GM11168 (cell line): ENCODE measurements around the gene DOCK3.
"Not testable (repeated sequence)": the region's sequence is repeated elsewhere in the genome, so short reads cannot be mapped to it uniquely, and the experiment has no call there.

ENCODE experiments used
- in situ Hi-C: fragments of 300-500 bp; cut with MboI; formaldehyde crosslinking; loops from one replicate; pipeline ENCODE4 v1.12.0; 2022; ENCODE audit warnings: low sequenced_read_pairs; ENCODE audit not compliant: unreplicated experiment

DOCK3 gene

GRCh38 chr3:50786631-50787030 lies 111.9 kb downstream of the DOCK3 start:
- in situ Hi-C loops = no loop called here

GRCh38 chr3:50790894-50791293 lies 116.2 kb downstream of the DOCK3 start:
- in situ Hi-C loops = not testable (repeated sequence)

DNA sequence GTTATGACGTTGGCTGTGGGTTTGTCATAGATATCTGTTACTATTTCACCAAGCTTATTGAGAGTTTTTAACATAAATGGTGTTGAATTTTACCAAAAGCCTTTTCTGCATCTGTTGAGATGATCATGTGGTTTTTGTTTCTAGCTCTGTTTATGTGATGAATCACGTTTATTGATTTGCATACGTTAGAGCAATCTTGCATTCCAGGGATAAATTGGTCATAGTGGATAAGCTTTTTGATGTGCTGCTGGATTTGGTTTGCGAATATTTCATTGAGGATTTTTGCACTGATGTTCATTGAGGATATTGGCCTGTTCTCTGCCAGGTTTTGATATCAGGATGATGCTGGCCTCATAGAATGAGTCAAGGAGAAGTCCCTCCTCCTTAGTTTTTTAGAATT lies 117.8 kb downstream of the DOCK3 start:
- in situ Hi-C loops = no loop called here

DNA sequence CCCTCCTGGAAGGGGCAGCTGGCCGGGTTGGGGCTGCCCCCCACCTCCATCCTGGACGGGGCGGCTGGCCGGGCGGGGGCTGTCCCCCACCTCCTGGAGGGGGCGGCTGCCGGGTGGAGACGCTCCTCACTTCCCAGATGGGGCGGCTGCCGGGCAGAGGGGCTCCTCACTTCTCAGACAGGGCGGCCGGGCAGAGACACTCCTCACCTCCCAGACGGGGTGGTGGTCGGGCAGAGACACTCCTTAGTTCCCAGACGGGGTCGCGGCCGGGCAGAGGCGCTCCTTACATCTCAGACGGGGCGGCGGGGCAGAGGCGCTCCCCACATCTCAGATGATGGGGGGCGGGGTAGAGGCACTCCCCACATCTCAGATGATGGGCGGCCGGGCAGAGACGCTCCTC lies 129.1 kb downstream of the DOCK3 start:
- in situ Hi-C loops = not testable (repeated sequence)

DNA sequence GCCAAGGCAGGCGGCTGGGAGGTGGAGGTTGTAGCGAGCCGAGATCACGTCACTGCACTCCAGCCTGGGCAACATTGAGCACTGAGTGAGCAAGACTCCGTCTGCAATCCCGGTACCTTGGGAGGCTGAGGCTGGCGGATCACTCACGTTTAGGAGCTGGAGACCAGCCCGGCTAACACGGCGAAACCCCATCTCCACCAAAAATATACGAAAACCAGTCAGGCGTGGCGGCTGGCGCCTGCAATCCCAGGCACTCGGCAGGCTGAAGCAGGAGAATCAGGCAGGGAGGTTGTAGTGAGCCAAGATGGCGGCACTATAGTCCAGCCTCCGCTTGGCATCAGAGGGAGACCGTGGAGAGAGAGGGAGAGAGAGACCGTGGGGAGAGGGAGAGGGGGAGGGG lies 129.6 kb downstream of the DOCK3 start:
- in situ Hi-C loops = not testable (repeated sequence)

DNA sequence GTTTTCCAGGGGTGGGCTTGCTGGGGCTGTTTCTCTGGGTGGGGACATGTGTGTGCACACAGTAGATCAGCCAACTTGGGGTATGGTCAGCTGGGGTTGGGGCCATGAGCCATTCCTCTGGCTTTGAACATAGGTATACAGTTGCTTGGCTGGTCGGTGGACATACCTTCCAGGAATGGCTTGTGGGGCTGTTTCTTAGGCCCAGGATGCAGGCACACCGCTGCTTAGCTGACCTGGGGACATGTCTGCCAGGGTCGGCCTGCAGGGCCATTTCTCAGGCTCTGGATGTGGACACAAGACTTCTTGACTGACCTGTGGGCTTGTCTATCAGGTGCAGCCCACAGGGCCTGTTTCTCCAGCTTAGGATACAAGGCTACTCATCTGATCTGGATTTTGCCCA lies 130.6 kb downstream of the DOCK3 start:
- in situ Hi-C loops = no loop called here

- in situ Hi-C loops = no loop called here
Observed at GRCh38 chr3:50806031-50806430, 131.3 kb downstream of the DOCK3 start.

- in situ Hi-C loops = no loop called here
Observed at GRCh38 chr3:50806806-50807205, 132.1 kb downstream of the DOCK3 start.

DNA sequence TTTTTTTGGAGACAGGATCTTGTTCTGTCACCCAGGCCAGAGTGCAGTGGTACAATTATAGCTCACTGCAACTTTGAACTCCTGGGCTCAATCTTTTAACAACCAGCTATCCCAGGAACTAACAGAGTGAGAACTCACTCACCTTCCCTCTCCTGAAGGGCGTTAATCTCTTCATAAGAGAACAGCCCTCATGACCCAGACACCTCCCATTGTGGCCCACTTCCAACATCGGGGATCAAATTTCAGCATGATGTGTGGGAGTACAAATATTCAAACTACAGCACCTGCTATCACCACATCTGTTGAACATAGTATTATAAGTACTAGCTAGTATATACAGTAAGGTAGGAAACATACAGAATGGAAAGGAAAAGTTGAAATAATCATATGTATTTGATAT lies 132.5 kb downstream of the DOCK3 start:
- in situ Hi-C loops = no loop called here

GRCh38 chr3:50811893-50812292 lies 137.2 kb downstream of the DOCK3 start:
- in situ Hi-C loops = no loop called here

- in situ Hi-C loops = no loop called here
Observed at GRCh38 chr3:50815844-50816243, 141.1 kb downstream of the DOCK3 start.

DNA sequence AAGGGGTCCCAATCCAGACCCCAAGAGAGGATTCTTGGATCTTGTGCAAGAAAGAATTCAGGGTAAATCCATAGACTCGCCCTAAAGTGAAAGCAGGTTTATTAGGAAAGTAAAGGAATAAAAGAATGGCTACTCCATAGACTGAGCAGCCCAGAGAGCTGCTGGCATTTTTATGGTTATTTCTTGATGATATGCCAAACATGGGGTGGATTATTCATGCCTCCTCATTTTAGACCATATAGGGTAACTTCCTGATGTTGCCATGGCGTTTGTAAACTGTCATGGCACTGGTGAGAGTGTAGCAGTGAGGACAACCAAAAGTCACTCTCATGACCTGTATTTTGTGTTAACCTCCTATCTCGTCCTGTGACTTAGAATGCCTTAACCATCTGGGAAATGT lies 142.2 kb downstream of the DOCK3 start:
- in situ Hi-C loops = no loop called here

GRCh38 chr3:50817756-50818529 lies 143.2 kb downstream of the DOCK3 start:
- in situ Hi-C loops = no loop called here

GRCh38 chr3:50819882-50820281 lies 145.2 kb downstream of the DOCK3 start:
- in situ Hi-C loops = no loop called here

GRCh38 chr3:50825841-50826240 lies 151.1 kb downstream of the DOCK3 start:
- in situ Hi-C loops = no loop called here

DNA sequence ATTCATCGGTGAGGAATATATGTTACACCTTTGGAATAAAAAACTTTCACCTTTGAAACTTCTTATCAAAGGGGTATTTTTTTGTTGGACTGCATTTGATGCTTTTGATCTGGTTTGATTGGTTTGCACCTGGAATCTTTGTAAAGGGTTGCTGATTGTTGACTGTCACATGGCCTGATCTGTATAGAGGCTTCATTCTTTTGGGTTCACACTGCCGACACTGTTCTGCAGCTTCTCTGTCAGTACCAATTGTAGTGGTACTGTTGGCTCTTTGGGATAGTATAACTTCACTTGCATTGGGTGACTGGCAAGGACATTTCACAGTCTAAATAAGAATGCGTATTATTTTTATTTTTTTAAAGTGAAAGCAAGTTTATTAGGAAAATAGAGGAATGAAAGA lies 155.7 kb downstream of the DOCK3 start:
- in situ Hi-C loops = no loop called here

GRCh38 chr3:50831009-50831408 lies 156.3 kb downstream of the DOCK3 start:
- in situ Hi-C loops = not testable (repeated sequence)

DNA sequence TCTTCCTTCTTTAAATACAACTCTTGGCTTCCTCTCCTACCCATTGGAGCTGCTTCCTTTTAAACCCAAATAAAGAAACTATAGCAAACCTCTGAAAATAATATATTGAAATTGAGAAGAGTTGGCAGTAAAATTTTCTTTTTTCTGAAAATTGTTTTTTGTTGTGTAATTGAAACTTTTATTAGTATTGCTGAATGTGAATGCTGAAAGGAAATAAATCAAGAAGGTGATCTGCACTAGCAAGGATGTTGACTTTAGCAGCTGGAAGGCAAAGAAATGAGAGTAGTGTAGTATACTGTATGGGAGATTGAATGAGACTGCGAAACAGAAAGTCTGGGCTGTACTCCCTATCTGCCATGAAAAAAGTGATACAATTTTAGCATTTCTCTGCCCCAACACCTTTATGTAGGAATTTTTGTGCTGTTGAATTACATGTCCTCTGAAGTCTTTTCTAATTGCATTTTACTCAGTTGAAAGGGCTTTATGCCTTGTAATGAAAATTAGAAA lies 166.3 kb downstream of the DOCK3 start:
- in situ Hi-C loops = no loop called here

- in situ Hi-C loops = no loop called here
Observed at GRCh38 chr3:50848308-50848707, 173.6 kb downstream of the DOCK3 start.

DNA sequence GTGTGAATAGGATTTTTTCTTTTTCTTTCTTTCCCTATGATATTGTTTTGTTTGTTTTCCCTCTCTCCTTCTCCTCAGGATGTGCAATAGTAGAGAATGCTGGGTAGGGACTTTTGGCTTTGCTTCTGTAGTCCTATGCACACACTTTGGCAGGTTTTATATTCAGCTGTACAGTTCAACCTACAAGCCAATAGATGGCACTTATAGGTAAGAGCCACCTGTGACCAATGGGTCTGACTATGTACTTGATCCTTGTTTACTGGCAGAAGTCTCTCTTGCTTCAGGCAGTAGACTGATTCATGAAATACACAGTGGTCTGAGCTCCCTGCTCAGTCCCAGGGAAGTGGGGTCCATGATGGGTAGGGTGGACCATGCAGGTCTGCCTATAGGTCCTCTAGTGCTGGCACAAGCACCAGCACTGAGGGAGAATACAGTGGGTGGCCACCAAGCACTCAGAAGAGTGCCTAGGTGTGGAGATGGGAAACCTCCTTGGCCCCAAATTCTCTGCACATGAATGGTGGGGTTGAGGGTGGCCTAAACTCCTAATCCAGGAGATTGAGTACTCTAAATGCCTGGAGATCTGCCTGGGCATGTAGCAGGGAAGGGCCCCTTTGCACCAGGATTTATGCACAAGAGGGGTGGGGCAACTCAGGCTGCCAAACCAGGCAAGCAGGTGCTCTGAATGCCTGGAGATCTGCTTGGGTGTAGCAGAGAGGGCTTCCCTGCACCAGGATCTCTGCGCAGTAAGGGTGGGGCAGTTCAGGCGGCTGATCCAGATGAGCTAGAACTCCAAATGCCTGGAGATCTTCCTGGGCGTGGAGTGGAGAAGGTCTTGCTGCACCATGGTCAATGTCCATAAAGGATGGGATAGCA lies 176.1 kb downstream of the DOCK3 start:
- in situ Hi-C loops = no loop called here

- in situ Hi-C loops = no loop called here
Observed at GRCh38 chr3:50853936-50854335, 179.2 kb downstream of the DOCK3 start.
